Left lung (tissue), 10 donors: ENCODE measurements around the gene DIO1. TPM values are rescaled to one million over a fixed set of nuclear protein-coding genes. Genes with fewer than 3 reads are reported as not detected.

Experiments
- ATAC-seq: fragments of 200-7000 bp; cut with Tn5 transposase; one replicate; pipeline ENCODE4 v1.9.1; 2020; ENCODE audit warnings: moderate library complexity
- DNase-seq, 4 donors: peaks; one replicate each; pipeline ENCODE4 v3.0.0-alpha.2; 2013 to 2020
- H3K27ac ChIP-seq, 2 donors: fragments of 200-600 bp; sonication (generic) in 1 of 2; one replicate each; pipeline versions ENCODE4 v1.5.0 to v1.8.0; 2020 to 2021
- H3K27me3 ChIP-seq, 2 donors: fragments of 200-600 bp; sonication (generic) in 1 of 2; one replicate each; pipeline versions ENCODE4 v1.5.0 to v1.8.0; 2020 to 2021
- H3K36me3 ChIP-seq, 2 donors: fragments of 200-600 bp; sonication (generic) in 1 of 2; one replicate each; pipeline versions ENCODE4 v1.5.0 to v1.8.0; 2020 to 2021
- H3K4me1 ChIP-seq, 2 donors: fragments of 200-600 bp; one replicate each; pipeline ENCODE4 v1.8.0; 2021
- H3K4me3 ChIP-seq, 2 donors: fragments of 200-600 bp; sonication (generic) in 1 of 2; one replicate each; pipeline versions ENCODE4 v1.5.0 to v1.8.0; 2020 to 2021; ENCODE audit warnings: mild to moderate bottlenecking in 1 of 2
- H3K9me3 ChIP-seq, 2 donors: fragments of 200-600 bp; sonication (generic) in 1 of 2; one replicate each; pipeline versions ENCODE4 v1.5.0 to v1.8.0; 2020 to 2021
- CTCF ChIP-seq, 2 donors: fragments of 200-600 bp; sonication (generic) in 1 of 2; IDR thresholded peaks; one replicate each; pipeline versions ENCODE4 v1.5.0 to v1.8.0; 2021; ENCODE audit warnings: antibody characterized with exemption in 2 of 2
- intact Hi-C, 2 donors: fragments of 100-400 bp; cut with DNase I; formaldehyde crosslinking; loops; one replicate each; pipeline versions ENCODE4 v1.11.2 to v1.14.2; 2022
- polyA plus RNA-seq, 6 donors: library from polyadenylated mRNA; unstranded; fragments of 120-200 nt; gene quantifications; one replicate each; pipeline ENCODE4 v1.2.1, GENCODE V29; 2013; ENCODE audit not compliant: insufficient read length in 6 of 6
- total RNA-seq, 2 donors: library from RNA; stranded (reverse); fragmentation: NEBNext Ultra II Directional; extraction: Animal tissue kit (Norgen Biotek cat#: 25700); gene quantifications; one replicate each; pipeline ENCODE4 v1.2.1, GENCODE V29; 2021
- donor health status: DM: no; HTN: yes; CAD: no.
- donor health status: DM: no; HTN: no; CAD: no.

Gene DIO1
- total and polyA plus RNA-seq, 8 donors: 0.51 to 1.2 (median 0.85) TPM; not detected in 1

DNA sequence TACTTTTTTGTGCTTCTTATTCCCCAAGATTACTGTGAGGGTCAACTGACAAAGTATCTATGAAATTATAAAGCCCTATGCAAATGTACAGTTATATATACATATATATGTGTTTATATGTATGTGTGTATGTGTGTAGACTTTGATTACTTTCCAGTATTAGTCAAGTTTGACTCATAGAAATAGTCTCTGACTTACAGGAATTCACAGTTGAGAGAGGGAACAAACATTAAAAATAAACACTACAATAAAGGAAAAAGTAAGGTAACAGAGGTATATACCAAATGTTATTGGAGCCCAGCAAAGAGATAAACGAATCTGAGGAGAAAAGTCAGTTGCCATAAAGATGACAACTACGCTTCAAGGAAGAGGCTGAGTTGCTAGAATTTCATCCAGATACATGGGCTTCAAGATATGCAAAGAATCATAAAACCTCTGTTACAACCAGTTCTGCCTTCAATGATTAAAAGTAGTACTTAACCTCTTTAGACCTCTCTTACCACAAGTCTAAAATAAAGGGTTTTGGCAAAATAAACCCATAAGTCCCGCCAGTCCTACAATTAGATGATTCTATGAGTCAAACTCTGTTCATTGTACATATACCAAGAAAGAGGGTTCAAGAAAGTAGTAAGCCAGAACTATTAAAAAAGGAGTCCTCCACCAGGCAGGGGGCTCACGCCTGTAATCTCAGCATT is 44.3 kb downstream of the DIO1 start:
- H3K9me3 ChIP-seq: peaks cover 0 to 11% of the 10 kb centered on the region in 2 donors
- no peak for TF ChIP-seq CTCF (IDR thresholded peaks at IDR 0.05)
- intact Hi-C loops: no loop called here
- ATAC-seq (peak; percentile 25), DNase-seq (no peak)
- no peak overlapping the region for H3K27ac ChIP-seq
- H3K27me3 ChIP-seq: no peaks in the 10 kb centered on the region
- H3K36me3 ChIP-seq: peaks cover 0 to 8% of the 10 kb centered on the region in 2 donors
- no peaks in the 10 kb centered on the region for H3K4me1 ChIP-seq
- H3K4me3 ChIP-seq: no peak overlapping the region

- Histone ChIP-seq H3K27ac (no peak overlapping the region), H3K4me3 (no peak overlapping the region), H3K36me3 (no peaks in the 10 kb centered on the region), H3K4me1 (peaks cover 7 to 19% of the 10 kb centered on the region in 2 donors), H3K27me3 (no peaks in the 10 kb centered on the region), H3K9me3 (no peaks in the 10 kb centered on the region)
- no peak for TF ChIP-seq CTCF (IDR thresholded peaks at IDR 0.05)
- intact Hi-C loops: no loop called here
- ATAC-seq: no peak
- no peak for DNase-seq
Measured at GRCh38 chr1:53942127-53942957, 48.4 kb downstream of the DIO1 start.

GRCh38 chr1:53943090-53943489 is 49.1 kb downstream of the DIO1 start:
- H3K27me3 ChIP-seq: no peaks in the 10 kb centered on the region
- no peak for TF ChIP-seq CTCF (IDR thresholded peaks at IDR 0.05)
- no peaks in the 10 kb centered on the region for H3K9me3 ChIP-seq
- H3K4me3 ChIP-seq: no peak overlapping the region
- intact Hi-C loops: no loop called here
- no peak for ATAC-seq
- H3K27ac ChIP-seq: no peak overlapping the region
- H3K36me3 ChIP-seq: no peaks in the 10 kb centered on the region
- no peak for DNase-seq
- H3K4me1 ChIP-seq: peaks cover 7 to 27% of the 10 kb centered on the region in 2 donors

GRCh38 chr1:53943490-53944043 is 49.6 kb downstream of the DIO1 start:
- H3K27me3 ChIP-seq: no peaks in the 10 kb centered on the region
- no peak for DNase-seq
- no peaks in the 10 kb centered on the region for H3K9me3 ChIP-seq
- intact Hi-C loops: no loop called here
- H3K4me3 ChIP-seq: no peak overlapping the region
- H3K36me3 ChIP-seq: no peaks in the 10 kb centered on the region
- ATAC-seq: no peak
- peaks cover 7 to 28% of the 10 kb centered on the region in 2 donors for H3K4me1 ChIP-seq
- TF ChIP-seq CTCF (IDR thresholded peaks at IDR 0.05): no peak
- no peak overlapping the region for H3K27ac ChIP-seq
